ENCODE data around the gene SP3.

The SP3 gene

GRCh38 chr2:173914055-173914927 is 50.9 kb downstream of the SP3 start:
- TF ChIP-seq CTCF (IDR thresholded peaks at IDR 0.05; ENCODE audit: low read depth, low read length, missing control alignments) = no peak
- H3K4me3 ChIP-seq (ENCODE audit: low read depth, low read length) = no peak overlapping the region
- in situ Hi-C loops (cut with HindIII; ENCODE audit: low sequenced_read_pairs) = no loop called here
- no peak for DNase-seq (ENCODE audit: low read depth)

GRCh38 chr2:173909846-173910245 is 55.3 kb downstream of the SP3 start:
- in situ Hi-C loops (cut with HindIII; ENCODE audit: low sequenced_read_pairs) = no loop called here
- DNase-seq (ENCODE audit: low read depth) = no peak
- no peak for TF ChIP-seq CTCF (IDR thresholded peaks at IDR 0.05; ENCODE audit: low read depth, low read length, missing control alignments)

GRCh38 chr2:173906626-173907025 is 58.5 kb downstream of the SP3 start:
- in situ Hi-C loops (cut with HindIII; ENCODE audit: low sequenced_read_pairs) = no loop called here
- no peak for TF ChIP-seq CTCF (IDR thresholded peaks at IDR 0.05; ENCODE audit: low read depth, low read length, missing control alignments)
- no peak overlapping the region for H3K4me3 ChIP-seq (ENCODE audit: low read depth, low read length)
- no peak for DNase-seq (ENCODE audit: low read depth)

More at GRCh38 chr2:173909846-173910245, 55.3 kb downstream of the SP3 start:
- H3K4me3 ChIP-seq (ENCODE audit: low read depth, low read length) = no peak overlapping the region

GRCh38 chr2:173903601-173904394 is 61.4 kb downstream of the SP3 start:
- in situ Hi-C loops (cut with HindIII; ENCODE audit: low sequenced_read_pairs) = no loop called here
- no peak for DNase-seq (ENCODE audit: low read depth)
- no peak overlapping the region for H3K4me3 ChIP-seq (ENCODE audit: low read depth, low read length)
- TF ChIP-seq CTCF (IDR thresholded peaks at IDR 0.05; ENCODE audit: low read depth, low read length, missing control alignments) = no peak

GRCh38 chr2:173898996-173899395 is 66.2 kb downstream of the SP3 start:
- no peak for TF ChIP-seq CTCF (IDR thresholded peaks at IDR 0.05; ENCODE audit: low read depth, low read length, missing control alignments)
- H3K4me3 ChIP-seq (ENCODE audit: low read depth, low read length) = no peak overlapping the region
- in situ Hi-C loops (cut with HindIII; ENCODE audit: low sequenced_read_pairs) = no loop called here
- DNase-seq (ENCODE audit: low read depth) = no peak

GRCh38 chr2:173898178-173898668 is 67.0 kb downstream of the SP3 start:
- no peak for DNase-seq (ENCODE audit: low read depth)
- no peak overlapping the region for H3K4me3 ChIP-seq (ENCODE audit: low read depth, low read length)
- no peak for TF ChIP-seq CTCF (IDR thresholded peaks at IDR 0.05; ENCODE audit: low read depth, low read length, missing control alignments)
- in situ Hi-C loops (cut with HindIII; ENCODE audit: low sequenced_read_pairs) = no loop called here
